ENCODE measurements around the gene S100A1.

DNA sequence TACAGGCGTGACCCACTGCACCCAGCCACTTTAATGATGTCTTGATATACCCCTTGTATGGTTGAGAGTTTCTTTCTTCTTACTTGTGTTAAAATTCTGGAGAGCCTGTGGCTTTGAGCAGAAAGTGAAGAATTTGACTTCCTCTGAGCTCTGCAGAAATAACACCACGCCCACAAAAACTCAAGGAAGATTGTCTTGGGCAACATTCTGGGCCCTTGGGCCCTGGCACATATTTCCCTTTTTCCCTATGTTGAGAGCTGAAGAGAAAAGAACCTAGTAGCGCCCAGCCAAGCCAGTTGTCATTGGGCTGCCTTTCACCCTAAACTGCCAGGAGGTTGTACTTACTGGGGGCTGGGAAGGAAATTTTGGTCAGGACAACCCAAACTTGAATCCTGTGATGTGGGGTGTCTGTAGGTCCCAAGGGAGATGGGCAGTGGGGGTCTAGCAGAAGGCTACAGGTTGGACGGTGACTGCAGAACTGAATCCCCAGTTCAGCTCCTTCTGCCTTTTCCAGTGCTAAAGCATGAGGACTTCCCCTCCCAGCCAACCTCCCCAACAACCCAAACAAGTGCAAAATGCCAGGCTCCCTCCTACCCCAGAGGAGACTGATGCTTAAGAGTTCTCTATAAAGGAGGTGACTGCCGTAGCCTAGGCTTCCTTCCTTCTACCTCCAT is 18.6 kb downstream of the S100A1 start:
- TF ChIP-seq TAF1 (IDR thresholded peaks at IDR 0.05; ENCODE audit: low read depth, low read length) (no peak), POLR2A (IDR thresholded peaks at IDR 0.05; ENCODE audit: low read depth, low read length) (peak; percentile 72), POLR2AphosphoS5 (IDR thresholded peaks at IDR 0.05; ENCODE audit: low read depth, low read length) (no peak)
